Aorta (tissue), 5 donors: ENCODE data around the gene SKAP2. TPM values are rescaled to one million over a fixed set of nuclear protein-coding genes. Genes with fewer than 3 reads are reported as not detected.

ENCODE experiments used
- ATAC-seq: fragments of 200-7000 bp; cut with Tn5 transposase; one replicate; pipeline ENCODE4 v1.9.1; 2022; ENCODE audit warnings: moderate library complexity; ENCODE audit not compliant: low FRiP score
- DNase-seq, 2 donors: peaks; one replicate each; pipeline ENCODE4 v3.0.0-alpha.2; 2020
- H3K27ac ChIP-seq, 2 donors: one replicate each; pipeline ENCODE4 v1.5.1; 2013; ENCODE audit warnings: low read length in 2 of 2, mild to moderate bottlenecking in 2 of 2, moderate library complexity in 2 of 2, control low read depth in 1 of 2, inconsistent platforms in 1 of 2, low read depth in 1 of 2
- H3K27me3 ChIP-seq, 2 donors: one replicate each; pipeline ENCODE4 v1.6.1; 2013; ENCODE audit warnings: control low read depth in 1 of 2, low read length in 1 of 2, mild to moderate bottlenecking in 1 of 2, moderate library complexity in 1 of 2; ENCODE audit not compliant: insufficient read depth in 2 of 2, control insufficient read depth in 1 of 2
- H3K36me3 ChIP-seq, 2 donors: one replicate each; pipeline ENCODE4 v1.6.1; 2013; ENCODE audit warnings: control low read depth in 1 of 2, low read length in 1 of 2, mild to moderate bottlenecking in 1 of 2; ENCODE audit not compliant: insufficient read depth in 2 of 2, control insufficient read depth in 1 of 2
- H3K4me1 ChIP-seq, 2 donors: one replicate each; pipeline ENCODE4 v1.6.1; 2013; ENCODE audit warnings: low read length in 2 of 2, control low read depth in 1 of 2, mild to moderate bottlenecking in 1 of 2, moderate library complexity in 1 of 2; ENCODE audit not compliant: insufficient read depth in 2 of 2, control insufficient read depth in 1 of 2
- H3K4me3 ChIP-seq, 2 donors: one replicate each; pipeline ENCODE4 v1.5.1; 2013; ENCODE audit warnings: low read length in 2 of 2, control low read depth in 1 of 2, mild to moderate bottlenecking in 1 of 2
- H3K9me3 ChIP-seq: one replicate; pipeline ENCODE4 v1.6.1; 2013; ENCODE audit warnings: mild to moderate bottlenecking, low read length; ENCODE audit not compliant: control insufficient read depth
- WGBS, 2 donors: extraction: QIAGEN DNeasy Blood & Tissue Kit; methylation state at CpG; one replicate each; pipeline ENCODE4 v1.1.7; 2013; 5-methylcytosine and 5-hydroxymethylcytosine counted together
- intact Hi-C, 2 donors: fragments of 100-400 bp; cut with DNase I; formaldehyde crosslinking; loops; one replicate each; pipeline versions ENCODE4 v1.14.2 to v1.15.0; 2022
- polyA plus RNA-seq, 2 donors: library from polyadenylated mRNA; stranded (reverse); fragments of 200-250 nt; gene quantifications; one replicate each; pipeline ENCODE4 v1.2.3, GENCODE V29; 2013
- total RNA-seq, 2 donors: library from RNA; stranded (reverse); fragmentation: NEBNext Ultra II Directional; extraction: Animal tissue kit (Norgen Biotek cat#: 25700); gene quantifications; one replicate each; pipeline ENCODE4 v1.2.1, GENCODE V29; 2021
- donor health status: healthy with polysubstance abuse.
- donor health status: Bipolar disorder and iron deficiency.
- donor health status: DM: no; HTN: no; CAD: no.
- donor health status: DM: no; HTN: no; CAD: no.
- donor health status: DM: yes; HTN: yes; CAD: no.

SKAP2 gene
- total and polyA plus RNA-seq, 4 donors: 11.4 to 48.5 (median 27.9) TPM

GRCh38 chr7:26698806-26699205 is 165.6 kb downstream of the SKAP2 start:
- intact Hi-C loops: no loop called here
- no peaks in the 10 kb centered on the region for H3K4me1 ChIP-seq
- ATAC-seq (no peak), DNase-seq (no peak)
- WGBS, 2 donors: 94% methylated on average over 3 of the region's 3 CpGs
- no peak overlapping the region for H3K4me3 ChIP-seq
- H3K36me3 ChIP-seq: no peaks in the 10 kb centered on the region
- H3K27ac ChIP-seq: no peak overlapping the region
- H3K27me3 ChIP-seq: no peaks in the 10 kb centered on the region
- no peaks in the 10 kb centered on the region for H3K9me3 ChIP-seq

GRCh38 chr7:26698194-26698593 is 166.2 kb downstream of the SKAP2 start:
- Histone ChIP-seq H3K9me3 (no peaks in the 10 kb centered on the region), H3K4me3 (no peak overlapping the region), H3K27ac (no peak overlapping the region), H3K36me3 (no peaks in the 10 kb centered on the region), H3K27me3 (no peaks in the 10 kb centered on the region), H3K4me1 (no peaks in the 10 kb centered on the region)
- DNase-seq: no peak
- intact Hi-C loops: no loop called here
- WGBS, 2 donors: 98% methylated on average over 1 of the region's 1 CpG
- no peak for ATAC-seq

- intact Hi-C loops: no loop called here
- Histone ChIP-seq H3K36me3 (no peaks in the 10 kb centered on the region), H3K27me3 (no peaks in the 10 kb centered on the region), H3K9me3 (no peaks in the 10 kb centered on the region), H3K4me3 (no peak overlapping the region), H3K27ac (no peak overlapping the region), H3K4me1 (no peaks in the 10 kb centered on the region)
- ATAC-seq: no peak
- no peak for DNase-seq
- 96 to 97% methylated on average over 5 of the region's 5 CpGs for WGBS, 2 donors
These were observed 167.4 kb downstream of the SKAP2 start for GRCh38 chr7:26696978-26697377.

GRCh38 chr7:26696161-26696560 is 168.2 kb downstream of the SKAP2 start:
- no peaks in the 10 kb centered on the region for H3K27me3 ChIP-seq
- intact Hi-C loops: no loop called here
- ATAC-seq (no peak), DNase-seq (no peak)
- H3K36me3 ChIP-seq: no peaks in the 10 kb centered on the region
- H3K4me3 ChIP-seq: no peak overlapping the region
- no peak overlapping the region for H3K27ac ChIP-seq
- H3K9me3 ChIP-seq: no peaks in the 10 kb centered on the region
- no peaks in the 10 kb centered on the region for H3K4me1 ChIP-seq

GRCh38 chr7:26694713-26695112 is 169.7 kb downstream of the SKAP2 start:
- Histone ChIP-seq H3K4me3 (no peak overlapping the region), H3K36me3 (no peaks in the 10 kb centered on the region), H3K4me1 (no peaks in the 10 kb centered on the region), H3K27me3 (no peaks in the 10 kb centered on the region), H3K9me3 (no peaks in the 10 kb centered on the region), H3K27ac (no peak overlapping the region)
- no peak for DNase-seq
- 92 to 93% methylated on average over 3 of the region's 3 CpGs for WGBS, 2 donors
- no peak for ATAC-seq
- intact Hi-C loops: no loop called here

GRCh38 chr7:26694141-26694540 is 170.2 kb downstream of the SKAP2 start:
- H3K4me1 ChIP-seq: no peaks in the 10 kb centered on the region
- DNase-seq: no peak
- intact Hi-C loops: no loop called here
- no peak overlapping the region for H3K4me3 ChIP-seq
- no peaks in the 10 kb centered on the region for H3K36me3 ChIP-seq
- H3K27ac ChIP-seq: no peak overlapping the region
- H3K9me3 ChIP-seq: no peaks in the 10 kb centered on the region
- no peaks in the 10 kb centered on the region for H3K27me3 ChIP-seq
- ATAC-seq: no peak

- no peak for DNase-seq
- Histone ChIP-seq H3K9me3 (no peaks in the 10 kb centered on the region), H3K36me3 (no peaks in the 10 kb centered on the region), H3K27ac (no peak overlapping the region), H3K27me3 (no peaks in the 10 kb centered on the region), H3K4me1 (no peaks in the 10 kb centered on the region), H3K4me3 (no peak overlapping the region)
- intact Hi-C loops: no loop called here
- 89 to 91% methylated on average over 2 of the region's 2 CpGs for WGBS, 2 donors
- no peak for ATAC-seq
These were observed 172.5 kb downstream of the SKAP2 start for GRCh38 chr7:26691886-26692285.

- intact Hi-C loops: no loop called here
- H3K4me3 ChIP-seq: no peak overlapping the region
- DNase-seq (no peak), ATAC-seq (no peak)
- no peaks in the 10 kb centered on the region for H3K4me1 ChIP-seq
- no peaks in the 10 kb centered on the region for H3K36me3 ChIP-seq
- no peaks in the 10 kb centered on the region for H3K9me3 ChIP-seq
- 88% methylated on average over 2 of the region's 2 CpGs for WGBS, 2 donors
- H3K27ac ChIP-seq: no peak overlapping the region
- no peaks in the 10 kb centered on the region for H3K27me3 ChIP-seq
These were observed 173.0 kb downstream of the SKAP2 start for GRCh38 chr7:26691406-26691805.

GRCh38 chr7:26690135-26690805 is 174.1 kb downstream of the SKAP2 start:
- WGBS, 2 donors: 6 to 14% methylated on average over 2 of the region's 2 CpGs
- no peaks in the 10 kb centered on the region for H3K27me3 ChIP-seq
- DNase-seq (no peak), ATAC-seq (no peak)
- H3K27ac ChIP-seq: no peak overlapping the region
- intact Hi-C loops: no loop called here
- H3K36me3 ChIP-seq: no peaks in the 10 kb centered on the region
- H3K4me1 ChIP-seq: no peaks in the 10 kb centered on the region
- H3K9me3 ChIP-seq: no peaks in the 10 kb centered on the region
- no peak overlapping the region for H3K4me3 ChIP-seq
